NCI-H2107 treated with DMSO at 0.1 percent for 48 hours (cell line): ENCODE data around the gene MED20.
"Not testable (repeated sequence)": the region's sequence is repeated elsewhere in the genome, so short reads cannot be mapped to it uniquely, and the experiment has no call there.

Experiments
- DNase-seq: peaks from one replicate; lab custom pipeline; 2025; ENCODE audit not compliant: unreplicated experiment; lab: John Stamatoyannopoulos, UW

The MED20 gene

GRCh38 chr6:41920921-41921711 is at the start of gene MED20, which contains the start of gene BYSL:
MED20 (minus strand) TSS chr6:41921139; CDS start chr6:41921018, 121 bp downstream.
BYSL (plus strand) TSS chr6:41921499; CDS start chr6:41921563, 64 bp downstream.
- DNase-seq, result peak; percentile 77

GRCh38 chr6:41970436-41970846 is 49.5 kb upstream of the MED20 start:
- no peak for DNase-seq

GRCh38 chr6:41967312-41968287 is 46.7 kb upstream of the MED20 start:
- DNase-seq, result no peak

GRCh38 chr6:41966961-41967311 is 46.0 kb upstream of the MED20 start:
- no peak for DNase-seq

- DNase-seq, result no peak
Observed at GRCh38 chr6:41966214-41966920, 45.4 kb upstream of the MED20 start.

- DNase-seq, result no peak
Observed at GRCh38 chr6:41965429-41966213, 44.7 kb upstream of the MED20 start.

- DNase-seq, result no peak
Observed at GRCh38 chr6:41964201-41964887, 43.4 kb upstream of the MED20 start.

GRCh38 chr6:41963371-41963770 is 42.4 kb upstream of the MED20 start:
- DNase-seq, result no peak

GRCh38 chr6:41960028-41960427 is 39.1 kb upstream of the MED20 start:
- DNase-seq, result no peak

- no peak for DNase-seq
Observed at GRCh38 chr6:41958022-41958856, 37.3 kb upstream of the MED20 start.

GRCh38 chr6:41957117-41957516 is 36.2 kb upstream of the MED20 start:
- no peak for DNase-seq

GRCh38 chr6:41955412-41955811 is 34.5 kb upstream of the MED20 start:
- no peak for DNase-seq

- DNase-seq, result no peak
Observed at GRCh38 chr6:41954668-41955067, 33.7 kb upstream of the MED20 start.

- DNase-seq, result no peak
Observed at GRCh38 chr6:41947581-41948220, 26.8 kb upstream of the MED20 start.

GRCh38 chr6:41943456-41943855 is 22.5 kb upstream of the MED20 start:
- no peak for DNase-seq

GRCh38 chr6:41942882-41943281 is 21.9 kb upstream of the MED20 start:
- not testable (repeated sequence) for DNase-seq

GRCh38 chr6:41942067-41942851 is 21.3 kb upstream of the MED20 start:
- DNase-seq, result no peak
